ENCODE results near the gene GPAT3.

DNA sequence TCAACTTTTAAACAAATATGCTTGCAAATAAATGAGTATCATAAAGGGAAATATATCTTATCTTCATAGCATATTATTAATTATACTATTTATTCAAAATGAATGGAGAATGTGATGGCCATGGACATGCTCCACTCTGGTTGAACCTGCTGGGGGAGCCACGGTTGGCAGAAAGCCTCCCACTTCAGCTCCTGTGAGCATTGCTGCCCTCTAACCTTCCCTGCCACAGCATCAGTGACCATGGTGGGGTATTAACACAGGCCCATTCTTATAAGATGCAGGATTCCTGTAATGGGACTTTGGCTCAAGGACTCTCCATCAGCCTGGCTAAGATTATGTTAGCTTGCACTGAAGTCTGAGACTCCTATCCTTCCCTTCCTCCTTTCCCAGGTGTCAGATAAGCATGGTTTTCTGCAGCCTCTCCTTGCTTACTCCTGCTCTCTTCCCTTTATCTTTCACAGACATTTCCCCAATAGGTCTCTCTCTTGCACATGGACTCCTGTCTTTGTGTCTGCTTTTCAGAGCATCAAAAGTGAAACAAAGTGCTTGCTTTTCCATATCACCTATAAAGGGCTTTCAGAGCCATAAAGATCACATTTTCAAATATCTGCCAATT lies 46.1 kb upstream of the GPAT3 start:
- TF ChIP-seq POLR2A (IDR thresholded peaks at IDR 0.05; ENCODE audit: low read depth) (no peak), POLR2AphosphoS5 (IDR thresholded peaks at IDR 0.05) (no peak), CTCF (IDR thresholded peaks at IDR 0.05) (no peak)

All from esophagus muscularis mucosa (tissue), 3 donors.